CD4-positive, alpha-beta T cell treated with Interleukin-21 for 1 hour (primary cell): ENCODE results near the gene PHLPP1.

Experiments
- DNase-seq: peaks from one replicate; pipeline ENCODE4 v3.0.0-alpha.2; 2020

PHLPP1 gene

GRCh38 chr18:63028380-63028779 is 313.0 kb downstream of the PHLPP1 start:
- DNase-seq = no peak
